Measurements from ENCODE around the gene SF3B2.

SF3B2 gene

DNA sequence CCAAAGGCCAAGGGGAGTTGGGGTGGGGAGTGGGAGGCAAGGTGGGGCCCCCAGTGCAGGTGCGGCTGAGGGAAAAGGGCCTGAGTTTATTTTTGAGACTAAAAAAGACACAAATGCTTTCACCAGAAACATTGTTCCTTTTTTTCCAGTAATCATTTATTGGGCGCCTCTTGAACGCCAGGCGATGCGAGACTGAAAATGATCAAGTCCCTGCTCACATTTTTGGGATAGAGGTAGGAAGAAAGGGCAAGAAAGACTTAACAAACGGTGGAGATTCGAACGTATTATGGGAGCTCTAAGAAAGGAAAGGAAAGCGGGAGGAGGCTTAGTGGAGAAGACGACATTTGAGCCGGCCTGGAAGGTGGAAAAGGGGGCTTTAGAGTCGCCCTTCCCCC, 796 bp upstream of the SF3B2 start:
- no peak for DNase-seq

DNA sequence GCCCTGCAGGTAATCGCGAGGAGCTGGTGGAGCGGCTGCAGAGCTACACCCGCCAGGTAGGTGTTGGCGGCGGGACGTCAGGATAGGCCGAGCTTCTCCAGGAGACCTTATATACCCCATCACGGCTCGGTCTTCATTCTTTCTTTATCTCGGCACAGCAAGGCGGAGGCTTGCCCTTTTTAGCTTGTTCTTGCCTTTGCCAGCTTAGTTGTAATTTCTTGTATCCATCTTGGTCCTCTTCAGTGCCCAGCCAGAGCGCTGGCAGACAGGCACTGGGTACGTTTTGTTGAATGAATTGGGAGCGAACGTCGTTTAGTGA, 459 bp downstream of the SF3B2 start:
- DNase-seq: no peak

DNA sequence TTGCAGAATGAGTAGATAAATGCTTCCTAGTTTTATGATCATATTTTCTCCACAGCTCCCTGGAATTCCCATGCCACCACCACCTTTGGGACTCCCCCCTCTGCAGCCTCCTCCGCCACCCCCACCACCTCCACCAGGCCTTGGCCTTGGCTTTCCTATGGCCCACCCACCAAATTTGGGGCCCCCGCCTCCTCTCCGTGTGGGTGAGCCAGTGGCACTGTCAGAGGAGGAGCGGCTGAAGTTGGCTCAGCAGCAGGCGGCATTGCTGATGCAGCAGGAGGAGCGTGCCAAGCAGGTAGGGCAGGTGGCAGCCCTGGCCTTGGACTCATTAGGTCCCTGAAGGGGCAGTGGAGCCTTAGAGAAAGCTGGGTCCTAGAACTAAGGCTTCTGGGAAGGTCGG, 2.9 kb downstream of the SF3B2 start:
- DNase-seq: no peak

DNA sequence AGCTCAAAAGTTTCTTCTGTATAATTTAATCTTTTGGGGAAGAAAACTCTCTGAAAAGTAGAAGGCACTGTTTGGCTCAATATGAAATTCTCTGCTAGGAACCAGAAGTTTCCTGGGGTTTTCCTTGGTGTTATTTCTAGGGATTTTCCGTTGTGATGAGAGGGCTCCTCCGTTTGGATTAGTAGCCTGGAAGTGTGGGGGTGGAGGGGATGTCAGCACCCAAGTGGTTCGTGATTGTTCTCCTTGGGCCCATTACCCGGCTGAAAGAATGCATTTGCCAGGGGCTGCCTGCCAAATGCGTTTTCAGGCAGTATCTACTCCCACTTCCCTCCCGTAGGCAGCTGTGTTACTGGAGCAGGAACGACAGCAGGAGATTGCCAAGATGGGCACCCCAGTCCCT, 4.3 kb downstream of the SF3B2 start:
- DNase-seq: no peak

DNA sequence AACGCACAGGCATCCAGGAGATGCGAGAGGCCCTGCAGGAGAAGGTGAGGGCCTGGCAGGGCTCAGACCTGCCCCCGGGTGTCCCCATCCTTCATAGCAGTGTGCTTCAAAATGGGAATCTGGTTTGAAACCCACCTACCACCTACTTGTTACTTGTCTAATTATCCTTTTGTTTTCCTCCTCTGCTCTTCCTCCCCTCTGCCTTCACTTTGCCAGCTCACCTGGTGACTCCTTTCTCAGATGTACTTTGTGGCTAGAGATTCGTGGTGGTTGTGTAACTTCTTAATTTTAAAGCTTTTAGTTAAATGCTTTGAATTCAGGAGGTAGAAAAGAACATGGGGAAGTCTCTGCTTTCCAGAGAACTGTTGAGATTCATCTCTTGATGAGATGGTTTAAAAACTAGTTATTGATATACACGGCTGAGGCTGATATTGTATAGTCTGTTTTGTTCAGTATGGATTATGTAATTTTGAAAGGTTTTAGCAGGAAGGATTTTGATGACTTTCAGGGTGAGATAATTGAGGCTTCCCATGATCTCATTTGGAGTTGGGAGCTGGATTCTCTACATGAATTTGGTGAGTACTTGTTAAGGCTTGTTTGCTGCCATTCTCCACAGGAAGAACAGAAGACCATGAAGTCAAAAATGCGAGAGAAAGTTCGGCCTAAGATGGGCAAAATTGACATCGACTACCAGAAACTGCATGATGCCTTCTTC, 8.0 kb downstream of the SF3B2 start:
- no peak for DNase-seq

DNA sequence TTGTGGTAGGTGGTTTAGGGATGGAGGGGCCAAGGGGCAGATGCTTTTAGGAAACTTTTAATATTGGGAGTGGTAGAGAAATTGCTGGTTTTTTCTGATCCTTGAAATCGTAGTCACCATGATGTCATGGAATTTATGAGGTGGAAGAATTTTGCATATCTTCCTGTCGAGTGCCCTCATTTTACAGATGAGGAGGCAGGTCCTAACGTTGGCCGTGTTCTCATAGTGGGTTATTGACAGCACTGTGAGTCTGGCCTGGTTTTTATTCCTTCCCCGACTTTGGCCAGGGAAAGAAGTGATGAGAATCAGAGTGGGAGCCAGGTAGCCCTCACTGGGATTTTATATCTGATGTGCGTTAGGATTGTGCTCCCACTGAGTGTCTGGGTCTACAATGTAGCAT, 9.1 kb downstream of the SF3B2 start:
- no peak for DNase-seq

DNA sequence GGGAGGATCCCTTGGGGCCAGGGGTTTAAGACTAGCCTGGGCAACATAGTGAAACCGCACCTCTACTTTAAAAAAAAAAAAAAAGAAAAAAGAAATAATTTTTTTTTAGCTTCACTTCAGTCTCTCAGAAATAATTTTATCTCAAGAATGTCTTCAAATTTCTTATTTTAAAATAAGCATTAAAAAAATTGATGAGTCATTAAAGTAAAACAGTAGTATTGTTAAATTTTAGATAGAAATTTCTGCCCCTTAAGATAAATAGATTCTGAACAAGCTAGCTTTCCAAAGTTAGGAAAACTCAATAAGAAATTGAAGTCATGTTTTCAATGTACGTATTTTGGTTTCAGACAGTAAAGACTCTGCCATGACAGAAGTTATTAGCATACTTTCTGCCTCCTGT, 10.2 kb downstream of the SF3B2 start:
- no peak for DNase-seq

DNA sequence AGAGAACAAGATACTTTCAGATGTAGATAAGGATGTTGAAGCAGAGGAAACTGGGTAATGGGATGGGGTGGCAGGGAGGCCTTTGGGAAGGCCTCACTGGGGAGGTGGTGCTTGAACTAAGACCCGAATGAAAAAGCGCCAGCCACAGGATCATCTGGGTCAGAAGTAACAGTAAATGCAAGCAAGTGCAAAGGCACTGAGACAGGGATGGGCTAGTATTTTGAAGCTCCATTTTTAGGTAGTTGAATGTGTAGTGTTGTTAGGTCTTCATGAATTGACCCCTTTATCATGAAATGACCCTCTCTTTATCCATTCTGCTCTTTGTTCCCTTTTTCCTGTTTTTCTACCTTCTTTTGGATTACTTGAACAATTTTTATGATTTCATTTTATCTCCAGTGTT, 11.7 kb downstream of the SF3B2 start:
- no peak for DNase-seq

DNA sequence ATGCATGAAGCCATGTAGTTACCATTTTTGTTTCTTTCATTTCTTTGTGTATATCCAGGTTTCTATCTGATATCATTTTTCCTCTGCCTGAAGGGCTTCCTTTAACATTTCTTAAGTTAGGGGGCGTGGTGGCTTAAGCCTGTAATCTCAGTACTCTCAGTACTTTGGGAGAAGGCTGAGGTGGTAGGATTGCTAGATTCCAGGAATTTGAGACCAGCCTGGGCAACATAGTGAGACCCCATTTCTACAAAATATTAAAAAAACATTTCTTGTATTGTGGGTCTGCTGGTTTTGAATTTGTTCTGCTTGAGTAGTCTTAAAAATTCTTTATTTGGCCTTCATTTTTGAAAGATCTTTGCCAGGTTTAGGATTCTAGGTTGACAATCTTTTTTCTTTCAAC, 12.4 kb downstream of the SF3B2 start:
- no peak for DNase-seq

DNA sequence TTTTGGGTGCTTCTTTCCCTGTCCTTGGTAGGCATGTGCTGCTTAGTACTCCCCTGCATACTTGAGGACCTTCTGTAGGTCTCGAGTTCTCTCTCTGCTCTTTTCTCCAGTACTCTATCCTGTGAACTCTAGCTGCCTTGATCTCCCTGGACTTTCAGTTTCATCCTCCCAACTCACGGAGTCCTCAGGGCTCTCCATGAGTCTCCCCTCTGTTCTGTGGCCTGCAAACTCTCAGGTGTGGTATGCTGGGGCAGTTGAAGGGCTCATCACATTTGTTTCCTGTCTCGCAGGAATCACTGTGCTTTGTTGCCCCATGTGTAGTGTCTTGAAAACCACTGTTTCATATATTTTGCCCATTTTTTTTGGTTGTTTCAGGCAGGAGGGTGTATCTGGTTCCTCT, 14.6 kb downstream of the SF3B2 start:
- no peak for DNase-seq

DNA sequence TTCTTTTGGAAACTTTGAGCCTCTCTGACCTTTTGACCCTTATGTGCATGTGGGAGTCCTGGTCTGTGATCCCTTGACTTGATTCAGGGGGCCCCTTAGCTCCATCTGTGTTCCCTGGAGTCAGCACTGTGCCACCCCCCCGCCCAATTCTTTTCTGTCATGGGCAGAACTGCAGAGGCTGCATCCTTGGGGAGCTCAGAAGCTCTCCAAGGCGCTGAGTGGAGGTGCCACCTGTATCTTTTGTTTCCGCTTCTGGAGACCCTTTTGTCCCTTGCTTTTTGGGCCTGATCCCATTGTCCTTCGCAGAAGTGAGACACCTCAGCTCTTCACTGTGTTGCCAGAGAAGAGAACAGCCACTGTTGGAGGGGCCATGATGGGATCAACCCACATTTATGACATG, 15.5 kb downstream of the SF3B2 start:
- no peak for DNase-seq

DNA sequence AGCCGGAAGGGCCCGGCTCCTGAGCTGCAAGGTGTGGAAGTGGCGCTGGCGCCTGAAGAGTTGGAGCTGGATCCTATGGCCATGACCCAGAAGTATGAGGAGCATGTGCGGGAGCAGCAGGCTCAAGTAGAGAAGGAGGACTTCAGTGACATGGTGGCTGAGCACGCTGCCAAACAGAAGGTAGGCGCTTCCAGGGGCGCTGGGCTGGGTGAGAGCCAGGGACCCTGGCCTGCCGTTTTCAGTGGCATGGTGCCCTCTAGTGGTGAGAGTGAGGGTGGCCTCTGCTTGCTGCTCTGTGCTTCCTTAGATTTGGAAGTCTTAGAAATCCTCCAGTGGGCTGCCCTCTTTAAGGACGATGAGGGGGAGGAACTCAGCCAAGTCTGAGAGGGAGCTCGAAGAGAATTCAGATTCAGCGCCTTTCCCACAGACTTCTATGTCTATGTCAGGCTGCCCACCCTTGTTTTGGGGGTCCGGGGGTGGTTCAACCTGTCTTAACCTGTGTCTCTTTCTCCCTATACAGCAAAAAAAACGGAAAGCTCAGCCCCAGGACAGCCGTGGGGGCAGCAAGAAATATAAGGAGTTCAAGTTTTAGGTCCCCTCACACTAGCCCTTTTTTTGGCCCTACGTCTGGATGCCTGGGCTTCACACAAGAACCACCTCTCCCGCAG, 16.1 kb downstream of the SF3B2 start:
- peak; percentile 54 for DNase-seq

DNA sequence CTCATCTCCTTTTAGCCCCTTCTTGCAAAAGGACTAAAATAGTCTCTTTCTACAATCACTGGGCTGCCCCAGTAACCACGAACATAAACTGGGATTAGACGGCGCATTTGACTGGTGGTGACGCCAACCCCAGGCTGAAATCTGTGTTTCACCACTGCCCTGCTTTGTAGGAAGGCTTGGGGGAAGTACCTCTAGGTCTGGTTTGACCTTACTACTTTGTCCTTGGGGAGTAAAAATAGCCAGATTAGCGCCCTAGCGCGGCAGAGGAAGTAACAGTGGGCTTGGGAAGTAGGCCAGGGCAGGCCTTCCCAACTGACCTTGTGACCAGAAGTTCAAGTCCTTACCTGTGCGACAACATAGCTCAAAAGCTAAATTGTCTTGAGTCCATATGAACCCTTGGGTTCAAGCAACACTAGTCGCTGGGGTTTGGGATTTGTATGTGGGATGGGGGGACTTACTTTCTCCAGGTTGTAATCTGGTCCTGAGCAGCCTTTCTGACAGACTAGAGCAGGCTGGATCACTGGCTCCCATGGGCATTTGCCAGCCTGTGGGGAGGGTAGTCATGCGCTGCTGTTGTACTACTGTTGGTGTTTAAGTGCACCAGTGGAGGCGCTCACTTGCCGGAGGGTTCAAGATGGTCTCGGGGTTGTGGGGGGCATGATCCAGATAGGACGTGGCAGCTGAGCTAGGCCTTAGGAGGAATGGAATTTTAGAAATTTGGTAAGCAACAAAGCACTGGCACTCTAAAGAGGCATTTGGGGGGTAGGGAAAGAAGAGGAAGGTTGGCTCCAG, 17.0 kb downstream of the SF3B2 start:
- DNase-seq: peak; percentile 59

DNA sequence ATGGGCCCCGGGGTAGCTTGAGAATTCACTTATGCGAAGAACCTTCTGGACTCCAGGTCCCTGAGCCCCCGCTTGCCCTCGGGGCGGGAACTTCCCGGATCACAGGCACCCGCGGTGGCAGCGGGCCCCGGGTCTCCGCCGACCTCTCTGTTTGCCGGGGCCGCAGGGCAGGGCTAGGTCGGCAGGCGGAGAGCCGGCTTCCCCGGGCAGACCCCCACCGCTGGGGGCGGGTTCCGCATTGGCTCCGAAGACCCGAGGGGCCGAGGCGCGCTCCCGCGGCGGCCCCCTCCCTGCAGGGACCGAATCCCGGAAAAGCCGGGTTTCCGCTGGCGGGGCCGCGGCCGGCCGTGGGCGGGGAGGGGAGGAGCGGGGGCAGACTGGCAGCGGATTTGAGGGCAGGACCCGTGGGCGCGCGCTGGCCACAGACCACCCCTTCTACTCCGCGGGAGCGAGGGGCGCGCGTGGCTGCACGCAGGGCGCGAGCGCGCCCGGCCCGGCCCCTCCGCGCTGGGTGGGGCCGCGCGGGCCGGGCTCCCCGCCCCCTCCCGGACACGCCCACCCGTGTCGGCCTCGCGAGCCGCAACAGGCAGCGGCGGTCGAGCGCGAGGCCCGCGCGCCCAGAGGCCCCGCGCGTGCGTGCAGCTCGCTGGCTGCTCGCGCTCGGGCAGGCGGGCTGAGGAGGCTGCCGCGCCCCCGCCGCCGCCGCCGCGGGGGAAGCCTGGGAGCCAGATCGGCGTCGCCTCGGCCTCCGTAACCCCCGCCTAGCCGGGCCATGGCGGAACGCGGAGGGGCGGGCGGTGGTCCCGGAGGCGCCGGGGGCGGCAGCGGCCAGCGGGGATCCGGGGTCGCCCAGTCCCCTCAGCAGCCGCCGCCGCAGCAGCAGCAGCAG, 17.8 kb downstream of the SF3B2 start, which contains the start of gene PACS1:
Gene PACS1 (plus strand): TSS at position 558 of the 889 bp plus-strand sequence. CDS start 215 bp downstream, at position 773.
- DNase-seq: peak; percentile 68

DNA sequence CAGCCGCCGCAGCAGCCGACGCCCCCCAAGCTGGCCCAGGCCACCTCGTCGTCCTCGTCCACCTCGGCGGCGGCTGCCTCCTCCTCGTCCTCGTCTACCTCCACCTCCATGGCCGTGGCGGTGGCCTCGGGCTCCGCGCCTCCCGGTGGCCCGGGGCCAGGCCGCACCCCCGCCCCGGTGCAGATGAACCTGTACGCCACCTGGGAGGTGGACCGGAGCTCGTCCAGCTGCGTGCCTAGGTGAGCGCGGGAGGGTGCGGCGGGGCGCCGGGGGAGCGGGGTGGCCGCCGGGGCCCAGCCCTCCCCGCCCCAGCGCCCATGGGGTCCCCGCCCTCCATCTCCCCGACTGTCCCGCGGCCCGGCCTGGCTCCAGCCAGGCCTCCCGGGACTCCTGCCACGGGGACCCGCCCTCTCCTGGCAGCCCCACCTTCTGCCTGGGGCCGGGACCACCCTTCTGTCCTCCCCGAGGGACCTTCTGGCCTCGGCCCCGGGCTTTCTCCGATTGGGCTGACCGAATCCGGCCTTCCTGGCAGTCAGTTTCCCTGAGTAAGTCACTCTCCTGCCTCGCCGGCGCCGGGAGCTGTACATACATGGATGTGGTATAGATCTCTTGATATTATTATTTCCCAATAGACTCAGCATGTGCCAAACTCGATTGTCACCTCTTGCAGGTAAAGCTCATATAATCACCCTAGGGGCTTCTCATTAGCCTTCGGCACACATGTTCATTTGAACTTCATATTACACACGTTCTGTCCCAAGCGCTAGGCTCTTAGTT, 18.6 kb downstream of the SF3B2 start:
- DNase-seq: no peak

DNA sequence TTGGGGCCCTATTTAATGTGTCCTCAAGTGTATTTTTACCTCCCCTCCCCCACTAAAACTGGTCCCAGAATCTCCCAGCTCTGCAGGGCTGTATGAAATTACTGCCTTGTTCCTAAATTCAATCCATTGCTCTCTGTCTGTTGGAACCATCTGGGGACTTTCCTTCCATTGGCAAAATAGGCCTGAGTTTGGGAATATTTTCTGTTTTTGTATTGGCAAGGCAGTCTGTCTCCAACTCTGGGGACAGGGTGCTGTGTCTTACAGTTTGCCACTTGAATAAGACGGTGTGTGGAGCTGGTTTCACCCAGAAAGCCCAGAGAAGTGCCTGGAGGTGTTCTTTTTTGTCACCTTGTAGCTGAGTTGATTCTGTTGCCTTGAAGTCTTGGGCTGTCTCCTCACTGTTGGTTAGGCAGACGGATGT, 19.2 kb downstream of the SF3B2 start:
- DNase-seq: no peak

DNA sequence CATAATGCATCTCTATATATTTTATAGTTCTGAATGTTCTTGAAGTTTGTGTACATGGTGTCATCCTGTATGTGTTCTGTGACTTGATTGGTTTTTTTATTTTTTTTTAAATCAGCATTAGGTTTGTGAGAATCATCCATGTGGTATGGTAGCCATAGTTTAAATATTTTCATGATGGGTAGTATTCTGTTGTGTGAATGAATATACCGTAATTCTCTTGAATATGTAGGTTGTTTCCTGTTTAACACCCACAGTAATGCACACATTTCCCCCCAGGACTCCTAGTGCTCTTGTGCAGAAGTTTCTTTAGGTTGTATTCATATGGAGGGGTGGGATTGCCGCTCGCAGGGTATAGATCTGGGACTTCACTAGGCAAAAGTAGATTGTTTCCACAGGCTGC, 19.9 kb downstream of the SF3B2 start:
- no peak for DNase-seq

DNA sequence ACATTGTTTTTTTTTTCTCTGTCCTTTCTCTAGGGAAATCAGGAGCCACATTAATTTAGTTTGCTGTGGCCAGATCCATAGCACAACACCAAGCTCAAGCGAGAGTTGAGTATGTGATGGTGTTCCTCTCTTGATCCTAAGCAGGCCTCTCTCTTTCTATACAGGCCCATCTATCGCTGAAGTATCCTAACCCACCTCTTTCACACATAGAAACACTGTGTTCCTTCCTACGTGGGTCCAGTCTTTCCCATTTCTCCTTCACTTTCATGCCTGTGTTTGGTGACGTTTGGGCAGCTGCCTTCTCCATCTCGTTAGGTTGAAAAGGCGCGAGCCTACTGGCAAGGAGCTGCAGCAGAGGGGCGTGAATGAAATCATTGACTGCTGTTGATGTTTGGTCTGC, 20.4 kb downstream of the SF3B2 start:
- DNase-seq: no peak

DNA sequence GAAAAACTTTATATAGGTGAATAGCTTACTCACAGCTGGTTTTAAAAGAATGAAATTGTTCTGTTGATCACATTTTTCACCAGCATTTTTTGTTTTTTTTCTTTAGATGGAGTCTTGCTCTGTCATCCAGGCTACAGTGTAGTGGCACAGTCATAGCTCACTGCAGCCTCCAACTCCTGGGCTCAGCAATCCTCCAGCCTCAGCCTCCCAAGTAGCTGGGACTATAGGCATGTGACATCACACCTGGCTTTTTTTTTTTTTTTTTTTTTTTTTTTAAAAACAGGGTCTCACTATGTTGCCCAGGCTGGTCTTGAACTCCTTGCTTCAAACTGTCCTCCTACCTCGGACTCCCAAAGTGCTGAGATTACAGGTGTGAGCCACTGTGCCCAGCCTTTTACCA, 21.5 kb downstream of the SF3B2 start:
- DNase-seq: no peak

DNA sequence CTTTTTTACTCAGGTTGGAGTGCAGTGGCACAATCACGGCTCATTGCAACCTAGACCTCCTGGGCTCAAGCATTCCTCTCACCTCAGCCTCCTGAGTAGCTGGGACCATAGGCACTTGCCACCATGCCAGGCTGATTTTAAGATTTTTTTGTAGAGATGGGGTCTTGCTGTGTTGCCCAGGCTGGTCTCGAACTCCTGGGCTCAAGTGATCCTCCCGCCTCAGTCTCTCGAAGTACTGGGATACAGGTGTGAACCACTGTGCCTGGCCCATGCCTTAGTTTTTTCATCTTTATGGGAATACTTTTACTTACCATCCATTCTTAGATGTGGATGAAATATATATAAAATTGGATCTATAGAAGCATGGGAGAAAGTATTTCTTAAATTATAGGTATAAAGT, 23.1 kb downstream of the SF3B2 start:
- no peak for DNase-seq

DNA sequence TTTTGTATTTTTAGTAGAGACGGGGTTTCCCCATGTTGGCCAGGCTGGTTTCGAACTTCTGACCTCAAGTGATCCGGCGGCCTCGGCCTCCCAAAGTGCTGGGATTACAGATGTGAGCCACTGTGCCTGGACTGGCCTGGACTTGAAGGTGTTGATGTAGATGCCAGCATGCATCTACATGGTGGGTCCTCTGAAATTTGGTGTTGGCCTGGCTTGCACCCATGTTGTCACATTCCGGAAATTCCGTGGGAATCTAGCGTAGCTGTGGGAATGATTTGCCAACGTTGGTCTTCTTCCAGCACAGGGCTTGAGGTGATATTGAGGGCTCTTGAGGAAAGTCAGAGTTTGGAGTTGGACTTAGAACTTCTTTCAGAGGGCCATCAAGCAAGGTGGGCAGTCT, 24.4 kb downstream of the SF3B2 start:
- no peak for DNase-seq

DNA sequence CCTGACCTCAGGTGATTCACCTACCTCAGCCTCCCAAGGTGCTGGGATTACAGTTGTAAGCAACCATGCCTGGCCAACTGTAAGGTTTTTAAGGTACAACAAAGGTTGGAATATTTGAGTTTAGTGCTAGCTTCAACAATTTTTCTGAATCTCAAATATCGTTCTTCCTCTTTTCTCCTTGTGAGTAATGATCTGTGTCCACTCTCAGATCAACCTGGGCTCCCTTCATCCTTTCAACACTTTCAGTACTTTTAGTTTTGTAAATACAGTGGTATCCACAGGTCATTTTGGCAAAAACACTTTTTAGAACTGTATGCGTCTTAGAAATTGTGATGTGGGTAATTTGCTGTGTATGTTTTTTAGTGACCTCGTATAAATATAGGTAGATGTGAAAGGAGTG, 25.8 kb downstream of the SF3B2 start:
- DNase-seq: no peak
